T-helper 17 cell (primary cell): ENCODE measurements around the gene ZFYVE9. TPM values are rescaled to one million over a fixed set of nuclear protein-coding genes. Genes with fewer than 3 reads are reported as not detected.
"Not testable (repeated sequence)": the region's sequence is repeated elsewhere in the genome, so short reads cannot be mapped to it uniquely, and the experiment has no call there.

ENCODE experiments used
- ATAC-seq: fragments of 150-1000 bp; cut with Tn5 transposase; 2 replicates; pipeline ENCODE4 v1.10.0; 2021; ENCODE audit warnings: mild to moderate bottlenecking, moderate library complexity
- DNase-seq, 3 donors: peaks; one replicate each; pipeline versions ENCODE4 v3.0.0 to v3.0.0-alpha.2; 2020 to 2021
- H3K9me3 ChIP-seq: one replicate; pipeline ENCODE4 v1.7.0; 2013; ENCODE audit warnings: low read length, mild to moderate bottlenecking; ENCODE audit not compliant: control insufficient read depth, poor library complexity, severe bottlenecking
- H3K27ac Mint-ChIP-seq: one replicate; pipeline ENCODE4 v1.8.0; 2022; ENCODE audit warnings: mild to moderate bottlenecking, moderate library complexity, mixed read lengths
- H3K27me3 Mint-ChIP-seq: one replicate; pipeline ENCODE4 v1.8.0; 2022; ENCODE audit warnings: mixed read lengths
- H3K36me3 Mint-ChIP-seq: one replicate; pipeline ENCODE4 v1.8.0; 2022; ENCODE audit warnings: low read depth, mixed read lengths
- H3K4me1 Mint-ChIP-seq: one replicate; pipeline ENCODE4 v1.8.0; 2022; ENCODE audit warnings: mild to moderate bottlenecking, mixed read lengths
- H3K4me3 Mint-ChIP-seq: one replicate; pipeline ENCODE4 v1.8.0; 2022; ENCODE audit warnings: mild to moderate bottlenecking, moderate library complexity, mixed read lengths
- total RNA-seq, 4 donors: library from RNA in 2 of 4; stranded (reverse) in 2 of 4; gene quantifications; one replicate each; pipeline ENCODE4 v1.2.3 and lab custom pipeline; 2022 to 2026

ZFYVE9 gene
- total RNA-seq, 2 donors from 2014 or later = 3.7 to 5.7 TPM

GRCh38 chr1:52368383-52369172 is 226.7 kb downstream of the ZFYVE9 start:
- ATAC-seq = no peak
- peak; percentile 47 to 57 (median 54) for DNase-seq
- Mint-ChIP-seq H3K27me3 (no peaks in the 10 kb centered on the region), H3K4me1 (peaks cover 22% of the 10 kb centered on the region), H3K27ac (no peak overlapping the region), H3K36me3 (no peaks in the 10 kb centered on the region), H3K4me3 (peak overlapping the region; percentile 78)
- no peaks in the 10 kb centered on the region for H3K9me3 ChIP-seq

GRCh38 chr1:52369851-52370250 is 228.0 kb downstream of the ZFYVE9 start:
- not testable (repeated sequence) for DNase-seq, ATAC-seq, H3K27ac Mint-ChIP-seq, H3K27me3 Mint-ChIP-seq, H3K36me3 Mint-ChIP-seq, H3K4me3 Mint-ChIP-seq, H3K9me3 ChIP-seq
- peaks cover 18% of the 10 kb centered on the region for H3K4me1 Mint-ChIP-seq

- H3K4me1 Mint-ChIP-seq = no peaks in the 10 kb centered on the region
- H3K9me3 ChIP-seq = no peaks in the 10 kb centered on the region
- H3K4me3 Mint-ChIP-seq = no peak overlapping the region
- peaks cover 3% of the 10 kb centered on the region for H3K36me3 Mint-ChIP-seq
- H3K27me3 Mint-ChIP-seq = no peaks in the 10 kb centered on the region
- ATAC-seq = no peak
- H3K27ac Mint-ChIP-seq = no peak overlapping the region
- no peak for DNase-seq
Measured at GRCh38 chr1:52385376-52385775, 243.5 kb downstream of the ZFYVE9 start.

GRCh38 chr1:52386458-52386857 is 244.6 kb downstream of the ZFYVE9 start:
- Mint-ChIP-seq H3K36me3 (peaks cover 3% of the 10 kb centered on the region), H3K27ac (no peak overlapping the region), H3K4me1 (no peaks in the 10 kb centered on the region), H3K4me3 (no peak overlapping the region), H3K27me3 (no peaks in the 10 kb centered on the region)
- ATAC-seq = no peak
- no peaks in the 10 kb centered on the region for H3K9me3 ChIP-seq
- DNase-seq = no peak

GRCh38 chr1:52393174-52393573 is 251.3 kb downstream of the ZFYVE9 start:
- H3K4me1 Mint-ChIP-seq = peaks cover 6% of the 10 kb centered on the region
- no peaks in the 10 kb centered on the region for H3K9me3 ChIP-seq
- H3K4me3 Mint-ChIP-seq = no peak overlapping the region
- ATAC-seq = no peak
- H3K36me3 Mint-ChIP-seq = peaks cover 7% of the 10 kb centered on the region
- DNase-seq = no peak
- H3K27me3 Mint-ChIP-seq = no peaks in the 10 kb centered on the region
- H3K27ac Mint-ChIP-seq = no peak overlapping the region

Other genes with a start within 250 kb of the ZFYVE9 start
- under 1 TPM in 1 of 2 donors, not detected in 1; 0.02 TPM for gene RAB3B, start 151.4 kb upstream of the ZFYVE9 start, total RNA-seq
- 10 to 100 TPM; 19.9 to 23.2 TPM for gene KTI12, start 108.3 kb upstream of the ZFYVE9 start, total RNA-seq
- gene TXNDC12, start 86.9 kb upstream of the ZFYVE9 start, total RNA-seq = 10 to 100 TPM; 23.1 to 24.4 TPM
- 10 to 100 TPM; 33.6 to 40.6 TPM for gene BTF3L4, start 85.8 kb upstream of the ZFYVE9 start, total RNA-seq
- 10 to 100 TPM; 41.8 to 62.6 TPM for gene CC2D1B, start 224.1 kb downstream of the ZFYVE9 start, total RNA-seq